IPS-18c (cell line): ENCODE results near the gene BCKDHA.
"Not testable (repeated sequence)": the region's sequence is repeated elsewhere in the genome, so short reads cannot be mapped to it uniquely, and the experiment has no call there.

Source experiments
- H3K4me3 ChIP-seq: 2 replicates; pipeline ENCODE4 v1.7.0; 2013; ENCODE audit warnings: low read depth, mild to moderate bottlenecking, low read length, moderate library complexity; ENCODE audit not compliant: insufficient read depth
- H3K9me3 ChIP-seq: one replicate; pipeline ENCODE4 v1.6.1; 2013; ENCODE audit warnings: mild to moderate bottlenecking, low read length, moderate library complexity; ENCODE audit not compliant: control insufficient read depth, insufficient read depth

Gene BCKDHA

DNA sequence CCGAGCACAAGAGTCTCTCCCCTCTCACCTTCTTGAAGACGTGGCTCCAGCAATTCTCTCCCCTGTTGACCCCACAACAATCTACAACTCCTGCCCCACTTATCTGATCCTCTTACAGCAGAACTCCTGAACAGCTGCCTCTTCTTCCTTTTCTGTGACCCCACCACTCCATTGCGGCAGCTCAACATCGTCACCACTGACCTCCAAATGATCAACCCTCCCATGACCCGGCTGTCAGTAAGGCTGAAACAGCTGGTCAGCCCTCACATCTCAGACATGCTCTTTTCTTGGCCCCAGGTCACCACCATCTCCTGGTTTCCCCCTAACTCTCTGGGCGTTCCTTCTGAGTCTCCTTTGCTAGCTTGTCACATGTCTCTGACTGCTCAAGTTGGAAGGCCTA, 2.3 kb upstream of the BCKDHA start:
- Histone ChIP-seq H3K4me3 (no peak overlapping the region), H3K9me3 (peaks cover 2% of the 10 kb centered on the region)

DNA sequence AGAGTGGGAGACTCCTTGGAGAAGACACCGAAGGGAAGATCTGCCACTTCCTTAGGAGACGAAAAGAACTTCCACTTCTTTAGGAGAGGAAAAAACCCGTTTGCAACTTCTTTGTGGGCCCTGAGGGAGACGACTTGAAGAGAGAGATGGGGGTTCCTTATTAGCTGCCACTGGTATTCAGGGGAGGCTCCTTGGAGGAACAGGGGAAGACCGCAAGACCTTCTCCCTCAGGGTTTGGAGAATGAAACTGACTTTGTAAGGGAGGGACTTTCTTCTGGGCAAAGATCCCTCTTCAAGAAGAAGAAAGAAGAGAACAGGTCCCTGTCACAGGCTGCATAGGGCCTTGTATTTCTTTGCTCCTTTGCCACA, 416 bp downstream of the BCKDHA start:
- Histone ChIP-seq H3K9me3 (peaks cover 2% of the 10 kb centered on the region), H3K4me3 (peak overlapping the region; percentile 100)

- peaks cover 2% of the 10 kb centered on the region for H3K9me3 ChIP-seq
Measured at GRCh38 chr19:41398598-41398997, 980 bp downstream of the BCKDHA start.

DNA sequence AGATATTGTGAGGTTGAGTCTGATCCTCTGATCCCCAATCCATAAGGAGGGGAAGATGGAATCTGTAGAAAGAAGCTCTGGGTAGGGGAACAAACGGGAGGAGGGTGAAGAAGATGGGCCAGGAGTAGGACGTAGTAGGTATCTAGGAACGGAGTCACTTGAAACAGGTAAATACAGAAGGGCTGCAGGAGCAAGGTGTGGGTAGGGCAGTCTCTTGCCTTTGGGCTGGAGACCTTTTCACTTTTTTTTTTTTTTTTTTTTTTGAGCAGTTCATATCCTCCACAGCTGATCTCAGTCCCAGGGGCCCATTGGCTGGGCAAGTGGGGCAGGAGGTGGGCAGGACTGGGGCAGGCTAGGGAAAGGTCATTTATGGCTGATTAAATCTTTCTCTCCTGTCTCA, 1.5 kb downstream of the BCKDHA start:
- Histone ChIP-seq H3K9me3 (peaks cover 2% of the 10 kb centered on the region), H3K4me3 (no peak overlapping the region)

More at GRCh38 chr19:41398598-41398997, 980 bp downstream of the BCKDHA start:
- H3K4me3 ChIP-seq = peak overlapping the region; percentile 100

- Histone ChIP-seq H3K9me3 (peaks cover 2% of the 10 kb centered on the region), H3K4me3 (no peak overlapping the region)
Measured at GRCh38 chr19:41399525-41399924, 1.9 kb downstream of the BCKDHA start.

- no peak overlapping the region for H3K4me3 ChIP-seq
- peaks cover under 1% of the 10 kb centered on the region for H3K9me3 ChIP-seq
Measured at GRCh38 chr19:41401483-41401882, 3.9 kb downstream of the BCKDHA start.

DNA sequence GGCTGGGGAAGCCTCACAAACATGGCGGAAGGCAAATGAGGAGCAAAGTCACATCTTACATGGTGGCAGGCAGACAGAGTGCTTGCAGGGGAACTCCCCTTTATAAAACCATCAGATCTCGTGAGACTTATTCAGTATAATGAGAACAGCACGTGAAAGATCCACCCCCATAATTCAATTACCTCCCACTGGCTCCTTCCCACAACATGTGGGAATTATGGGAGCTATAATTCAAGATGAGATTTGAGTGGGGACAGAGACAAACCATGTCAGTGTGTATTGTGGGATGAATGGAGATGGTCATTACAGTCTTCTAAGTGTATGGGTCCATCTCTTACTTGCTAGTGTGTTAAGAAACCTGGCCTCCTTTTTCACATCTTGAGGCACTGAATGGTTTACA, 4.4 kb downstream of the BCKDHA start:
- no peak overlapping the region for H3K4me3 ChIP-seq
- no peaks in the 10 kb centered on the region for H3K9me3 ChIP-seq

GRCh38 chr19:41403181-41403970, 5.8 kb downstream of the BCKDHA start:
- no peak overlapping the region for H3K4me3 ChIP-seq
- H3K9me3 ChIP-seq = no peaks in the 10 kb centered on the region

- H3K9me3 ChIP-seq = no peaks in the 10 kb centered on the region
- H3K4me3 ChIP-seq = no peak overlapping the region
Measured at GRCh38 chr19:41405776-41406175, 8.2 kb downstream of the BCKDHA start.

DNA sequence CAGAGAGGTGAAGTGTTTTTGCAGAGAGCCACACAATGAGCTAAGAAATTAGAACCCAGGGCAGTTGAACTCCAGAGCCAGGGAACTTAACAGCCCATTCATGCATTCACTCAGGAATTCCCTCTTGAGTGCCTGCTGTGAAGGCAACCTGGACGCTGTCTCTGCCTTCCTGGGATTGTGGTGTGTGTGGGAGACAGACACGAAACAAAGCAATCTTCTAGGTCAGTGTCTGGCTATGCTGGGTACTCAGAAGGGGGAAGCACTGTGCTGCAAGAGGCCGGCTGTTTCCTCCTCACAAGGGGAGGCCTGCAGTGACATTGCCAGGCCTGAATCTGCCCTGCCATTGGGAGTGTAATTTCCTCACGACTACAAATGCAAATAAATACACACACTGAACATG, 9.7 kb downstream of the BCKDHA start:
- Histone ChIP-seq H3K9me3 (peaks cover 3% of the 10 kb centered on the region), H3K4me3 (no peak overlapping the region)

DNA sequence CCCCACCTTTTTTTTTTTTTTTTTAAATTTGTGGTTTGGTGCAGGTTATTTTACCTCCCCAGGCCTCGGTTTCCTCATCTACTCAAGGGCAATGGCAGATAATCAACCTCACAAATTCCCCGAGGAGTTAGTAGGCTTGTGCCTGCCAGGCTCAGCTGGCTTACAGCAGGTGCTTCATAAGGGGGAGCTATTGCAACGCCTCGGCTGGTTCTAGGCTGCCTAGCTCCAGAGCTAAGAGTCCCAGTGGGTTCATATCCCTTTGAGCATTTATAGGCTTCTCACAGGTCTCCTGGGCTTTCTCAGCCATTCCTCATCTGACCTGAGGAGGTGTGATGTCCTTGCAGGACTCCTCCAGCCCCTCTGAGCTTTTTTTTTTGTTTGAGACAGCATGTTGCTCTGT, 10.6 kb downstream of the BCKDHA start:
- peaks cover 3% of the 10 kb centered on the region for H3K9me3 ChIP-seq
- no peak overlapping the region for H3K4me3 ChIP-seq

GRCh38 chr19:41408846-41409245, 11.2 kb downstream of the BCKDHA start:
- not testable (repeated sequence) for H3K4me3 ChIP-seq, H3K9me3 ChIP-seq

- Histone ChIP-seq H3K4me3 (no peak overlapping the region), H3K9me3 (peaks cover 3% of the 10 kb centered on the region)
Measured at GRCh38 chr19:41409288-41409687, 11.7 kb downstream of the BCKDHA start.

- Histone ChIP-seq H3K4me3 (no peak overlapping the region), H3K9me3 (peaks cover 3% of the 10 kb centered on the region)
Measured at GRCh38 chr19:41410336-41411054, 12.9 kb downstream of the BCKDHA start.

- no peak overlapping the region for H3K4me3 ChIP-seq
- peaks cover 3% of the 10 kb centered on the region for H3K9me3 ChIP-seq
Measured at GRCh38 chr19:41411100-41411967, 13.7 kb downstream of the BCKDHA start.

GRCh38 chr19:41411968-41412265, 14.3 kb downstream of the BCKDHA start:
- Histone ChIP-seq H3K9me3 (peaks cover 3% of the 10 kb centered on the region), H3K4me3 (no peak overlapping the region)

GRCh38 chr19:41412953-41413352, 15.3 kb downstream of the BCKDHA start:
- H3K4me3 ChIP-seq = no peak overlapping the region
- H3K9me3 ChIP-seq = peaks cover 3% of the 10 kb centered on the region

- no peak overlapping the region for H3K4me3 ChIP-seq
- H3K9me3 ChIP-seq = peaks cover 3% of the 10 kb centered on the region
Measured at GRCh38 chr19:41413947-41414346, 16.3 kb downstream of the BCKDHA start.
